Measurements from ENCODE around the gene DBN1.

DBN1 gene

DNA sequence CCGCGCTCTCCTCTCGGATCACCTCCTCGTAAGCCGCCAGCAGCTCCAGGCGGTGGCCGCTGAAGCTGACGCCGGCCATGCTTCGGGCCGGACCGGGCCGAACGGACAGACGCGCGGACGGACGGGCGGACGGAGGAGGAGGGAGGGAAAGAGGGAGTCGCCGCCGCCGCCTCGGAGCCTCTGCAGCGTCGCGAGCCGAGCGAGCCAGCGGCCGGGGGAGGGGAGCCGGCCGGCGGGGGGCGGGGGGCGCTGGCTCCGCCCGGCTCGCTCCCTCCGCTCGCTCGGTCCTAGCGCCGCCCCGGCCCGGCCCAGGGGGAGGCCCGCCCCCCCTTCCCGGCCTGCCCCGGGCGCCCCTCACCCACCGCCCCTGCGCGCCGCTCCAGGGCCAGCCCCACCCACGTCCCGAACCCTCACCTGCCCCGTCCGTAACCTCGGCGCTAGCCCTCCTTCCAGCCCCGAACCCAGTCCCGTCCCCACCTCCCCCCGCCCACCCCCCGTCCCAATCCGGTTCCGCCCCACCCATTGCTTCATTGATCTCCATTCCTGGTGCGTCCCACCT lies at the start of gene DBN1:
Gene DBN1 (minus strand): TSS at position 192 of the 559 bp plus-strand sequence. CDS start 113 bp downstream, at position 79.
- in situ Hi-C loops (cut with MboI; ENCODE audit: low sequenced_read_pairs) = no loop called here

DNA sequence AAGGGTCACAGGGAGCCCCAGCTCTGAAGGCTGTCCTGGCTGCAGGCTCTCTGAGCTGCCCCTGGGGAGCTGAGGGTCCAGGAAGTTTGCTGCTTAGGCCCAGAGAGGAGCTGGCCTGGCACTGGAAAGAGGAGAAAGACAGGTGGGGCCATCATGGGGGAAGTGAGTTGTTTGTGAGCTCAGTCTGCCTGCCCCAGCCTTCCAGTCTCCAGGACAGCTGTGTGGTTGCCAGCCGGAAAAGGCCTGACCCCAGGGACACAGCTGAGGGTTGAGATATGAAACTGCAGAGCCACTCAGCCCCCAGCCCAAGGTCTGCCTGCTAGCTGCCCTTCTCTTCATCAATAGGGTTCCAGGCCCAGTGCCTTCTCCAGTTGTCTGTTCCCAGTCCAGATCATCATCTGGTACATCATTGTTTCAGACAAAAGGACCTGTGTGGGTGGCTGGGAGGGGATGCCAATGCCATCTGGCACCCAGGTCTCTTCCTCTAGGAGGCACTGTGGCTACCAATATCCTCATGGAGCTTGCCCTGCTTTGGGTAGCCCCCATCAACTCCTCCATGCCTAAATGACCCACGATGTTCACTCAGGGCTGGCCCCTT lies 47.6 kb upstream of the DBN1 start:
- in situ Hi-C loops (cut with MboI; ENCODE audit: low sequenced_read_pairs) = no loop called here

DNA sequence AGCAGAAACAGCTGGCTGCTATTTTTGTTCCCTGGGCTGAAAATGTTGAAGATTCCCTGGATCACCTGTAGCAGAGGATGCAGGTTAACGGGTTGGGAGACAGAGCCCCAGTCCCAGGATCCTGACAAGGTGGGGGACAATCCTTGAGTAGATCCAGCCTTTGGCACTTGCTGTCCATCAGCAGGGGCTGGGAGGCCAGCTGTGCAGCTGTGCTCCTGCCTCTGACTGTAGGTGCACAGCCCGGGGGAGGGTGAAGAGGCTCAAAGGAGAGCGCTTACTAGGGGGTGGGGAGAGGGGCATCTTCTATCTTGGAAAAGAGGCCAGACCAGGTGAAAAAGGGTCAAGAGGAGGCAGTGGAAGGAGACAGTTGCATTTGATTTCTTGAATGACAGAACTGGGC lies 46.8 kb upstream of the DBN1 start:
- in situ Hi-C loops (cut with MboI; ENCODE audit: low sequenced_read_pairs) = no loop called here

DNA sequence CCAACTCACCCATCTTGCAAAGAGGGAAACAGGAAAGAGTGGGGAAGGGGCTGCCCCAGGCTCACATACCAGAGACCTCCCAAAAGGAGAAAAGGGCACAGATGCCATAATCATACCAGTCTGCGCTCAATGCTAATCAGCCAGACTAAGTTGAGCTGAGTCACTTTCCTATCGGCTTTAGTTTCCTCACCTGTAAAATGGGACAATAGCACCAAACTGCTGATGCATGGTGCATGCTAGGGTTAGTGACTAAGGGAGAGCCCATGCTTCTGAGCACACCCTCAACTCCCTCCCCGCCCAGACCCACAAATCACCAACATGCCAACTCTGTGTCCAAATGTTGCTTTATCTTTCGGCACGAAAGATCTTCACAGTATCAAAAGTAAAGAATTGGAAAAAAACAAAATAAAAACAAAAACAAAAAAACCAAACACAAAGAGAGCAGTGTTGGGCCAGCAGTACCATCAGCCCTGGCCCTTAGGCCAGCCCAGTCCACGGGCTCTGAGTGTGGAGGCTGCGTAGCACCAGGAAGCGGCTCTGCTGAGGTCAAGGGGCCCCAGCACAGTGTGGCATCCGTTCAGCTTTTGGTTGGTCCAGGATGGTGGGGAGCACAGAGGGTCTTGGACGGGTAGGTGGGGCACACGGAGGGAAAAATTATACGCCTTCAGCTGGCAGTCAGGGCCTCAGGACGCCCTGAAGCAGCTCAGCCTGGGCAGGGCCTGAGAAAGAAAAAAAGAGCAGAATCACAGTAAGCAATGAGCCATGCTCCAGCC lies 46.2 kb upstream of the DBN1 start:
- in situ Hi-C loops (cut with MboI; ENCODE audit: low sequenced_read_pairs) = no loop called here

DNA sequence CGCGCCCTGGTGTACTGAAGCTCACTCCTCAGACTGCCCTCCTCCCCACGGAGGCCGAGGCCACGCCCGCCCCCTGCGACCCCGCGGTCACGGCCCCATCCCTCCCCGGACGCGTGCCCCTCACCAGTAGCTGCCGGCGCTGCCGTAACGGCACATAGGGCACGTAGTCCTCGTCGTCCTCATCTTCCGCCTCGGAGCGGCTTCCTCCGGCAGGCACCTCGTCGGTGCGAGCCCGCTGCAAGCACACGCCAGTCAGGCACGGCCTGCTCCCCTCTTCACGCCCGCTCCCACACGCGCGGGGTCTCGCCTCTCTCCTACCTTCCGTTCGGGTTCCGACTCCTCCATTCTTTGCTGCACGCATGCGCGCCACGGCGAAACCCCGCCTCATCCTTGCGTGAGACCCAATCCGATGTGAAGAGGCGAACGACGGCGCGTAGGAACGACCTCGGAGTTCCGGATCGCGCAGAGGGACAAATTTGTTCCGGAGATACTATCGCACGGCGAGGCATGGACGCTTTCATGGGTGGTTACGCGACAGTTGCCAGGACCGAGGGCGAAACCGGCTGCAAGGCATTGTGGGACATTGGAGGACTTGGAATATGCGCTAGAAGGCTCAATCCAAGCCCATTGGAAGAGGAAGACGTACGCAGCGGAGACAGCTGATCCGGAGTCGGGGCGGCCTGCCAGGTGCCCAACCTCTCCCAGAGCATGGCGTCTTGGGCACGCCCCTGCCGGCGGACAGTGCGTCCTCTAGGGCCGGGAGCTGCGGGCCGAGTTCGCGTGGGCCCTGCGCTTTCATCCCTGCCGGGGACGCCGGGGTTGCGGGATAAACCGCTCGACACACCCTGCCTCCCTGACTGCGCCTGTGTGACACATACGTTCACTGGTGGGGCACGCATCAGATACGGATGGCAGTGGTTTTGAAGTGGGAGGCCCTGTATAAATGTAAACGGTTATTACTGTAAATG lies 43.5 kb upstream of the DBN1 start, which contains the start of gene DDX41:
Gene DDX41 (minus strand): TSS at position 361 of the 968 bp plus-strand sequence. CDS start 16 bp downstream, at position 345.
- in situ Hi-C loops (cut with MboI; ENCODE audit: low sequenced_read_pairs) = no loop called here

DNA sequence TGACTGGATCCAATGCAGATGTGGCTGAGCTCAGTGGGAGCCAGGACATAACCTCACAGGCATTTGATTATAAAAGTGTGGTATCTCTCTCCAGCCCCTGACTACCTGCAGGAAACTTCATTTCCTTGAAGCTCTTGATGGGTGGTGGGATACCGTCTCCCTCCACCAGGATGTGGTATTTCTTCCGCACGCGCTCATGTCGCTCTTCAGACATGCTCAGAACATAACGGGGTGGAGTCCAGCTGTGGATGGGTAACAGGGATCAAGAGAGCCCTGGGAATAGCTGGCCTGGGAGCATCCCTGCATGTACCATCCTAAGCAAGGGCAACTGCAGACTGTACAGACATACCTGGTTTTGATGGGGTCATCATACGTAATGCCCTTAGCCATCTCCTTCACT lies 42.1 kb upstream of the DBN1 start:
- in situ Hi-C loops (cut with MboI; ENCODE audit: low sequenced_read_pairs) = no loop called here

DNA sequence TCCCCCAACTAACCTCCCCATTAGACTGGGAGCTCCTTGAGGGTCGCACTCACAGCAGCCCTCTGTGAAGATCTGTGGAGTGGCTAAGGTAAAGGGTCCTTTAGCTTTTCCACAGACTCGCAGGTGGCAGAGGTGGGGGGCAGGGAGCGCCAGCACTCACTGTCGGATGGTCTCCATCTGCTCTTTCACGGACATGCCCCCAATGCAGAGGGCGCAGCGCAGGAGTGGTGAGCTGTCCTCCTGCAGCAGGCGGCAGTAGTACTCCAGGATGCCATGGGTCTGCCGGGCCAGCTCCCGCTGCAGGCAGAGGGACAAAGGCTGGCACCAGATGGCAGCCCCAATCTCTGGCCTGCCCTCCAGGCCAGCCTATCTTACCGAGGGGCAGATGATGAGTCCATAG lies 41.1 kb upstream of the DBN1 start:
- in situ Hi-C loops (cut with MboI; ENCODE audit: low sequenced_read_pairs) = no loop called here

DNA sequence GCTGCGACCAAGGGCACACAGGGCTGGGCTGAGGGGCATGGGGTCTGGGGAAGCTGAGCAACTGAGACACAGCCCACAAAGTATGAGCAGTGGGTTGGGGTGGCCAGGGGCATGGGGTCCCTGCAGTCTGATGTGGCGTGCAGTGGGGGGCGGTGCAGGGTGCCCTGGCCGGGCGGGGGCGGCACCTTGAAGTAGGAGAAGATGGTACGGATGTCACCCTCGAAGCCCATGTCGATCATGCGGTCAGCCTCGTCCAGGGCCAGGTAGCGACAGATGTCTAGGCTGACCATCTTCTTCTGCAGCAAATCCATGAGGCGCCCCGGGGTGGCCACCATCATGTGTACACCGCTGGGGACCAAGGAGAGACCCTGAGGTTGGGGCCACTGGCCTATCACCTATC lies 40.1 kb upstream of the DBN1 start:
- in situ Hi-C loops (cut with MboI; ENCODE audit: low sequenced_read_pairs) = no loop called here

DNA sequence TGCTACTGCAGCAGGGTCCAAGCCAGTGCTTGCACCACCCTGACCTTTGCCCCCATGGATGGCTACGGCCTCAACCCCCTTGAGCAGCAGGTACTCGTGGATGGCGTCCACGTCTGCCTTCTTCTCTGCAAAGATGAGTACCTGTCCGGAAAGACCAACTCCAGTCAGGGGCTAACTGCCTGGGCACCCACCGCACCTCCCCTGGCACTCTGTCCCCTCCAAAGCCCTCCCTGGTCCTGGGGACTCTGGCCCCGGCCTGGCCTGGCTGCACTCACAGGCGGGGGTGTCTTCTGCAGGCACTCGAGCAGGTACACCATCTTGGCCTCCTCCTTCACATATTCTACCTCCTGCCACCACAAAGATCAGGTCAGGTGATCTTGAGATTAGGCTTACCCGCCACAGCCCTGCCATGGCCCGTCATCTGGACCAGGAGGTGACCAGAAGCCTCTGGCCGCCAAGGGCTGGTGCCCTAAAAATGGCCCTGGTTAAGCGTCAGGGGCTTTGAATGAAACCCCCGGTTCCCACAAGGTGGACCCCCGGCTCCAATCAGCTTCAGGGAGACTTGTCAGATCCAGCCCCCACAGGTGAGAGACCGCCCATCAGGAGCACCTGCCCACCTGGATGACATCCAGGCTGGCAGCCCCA lies 39.4 kb upstream of the DBN1 start:
- in situ Hi-C loops (cut with MboI; ENCODE audit: low sequenced_read_pairs) = no loop called here

DNA sequence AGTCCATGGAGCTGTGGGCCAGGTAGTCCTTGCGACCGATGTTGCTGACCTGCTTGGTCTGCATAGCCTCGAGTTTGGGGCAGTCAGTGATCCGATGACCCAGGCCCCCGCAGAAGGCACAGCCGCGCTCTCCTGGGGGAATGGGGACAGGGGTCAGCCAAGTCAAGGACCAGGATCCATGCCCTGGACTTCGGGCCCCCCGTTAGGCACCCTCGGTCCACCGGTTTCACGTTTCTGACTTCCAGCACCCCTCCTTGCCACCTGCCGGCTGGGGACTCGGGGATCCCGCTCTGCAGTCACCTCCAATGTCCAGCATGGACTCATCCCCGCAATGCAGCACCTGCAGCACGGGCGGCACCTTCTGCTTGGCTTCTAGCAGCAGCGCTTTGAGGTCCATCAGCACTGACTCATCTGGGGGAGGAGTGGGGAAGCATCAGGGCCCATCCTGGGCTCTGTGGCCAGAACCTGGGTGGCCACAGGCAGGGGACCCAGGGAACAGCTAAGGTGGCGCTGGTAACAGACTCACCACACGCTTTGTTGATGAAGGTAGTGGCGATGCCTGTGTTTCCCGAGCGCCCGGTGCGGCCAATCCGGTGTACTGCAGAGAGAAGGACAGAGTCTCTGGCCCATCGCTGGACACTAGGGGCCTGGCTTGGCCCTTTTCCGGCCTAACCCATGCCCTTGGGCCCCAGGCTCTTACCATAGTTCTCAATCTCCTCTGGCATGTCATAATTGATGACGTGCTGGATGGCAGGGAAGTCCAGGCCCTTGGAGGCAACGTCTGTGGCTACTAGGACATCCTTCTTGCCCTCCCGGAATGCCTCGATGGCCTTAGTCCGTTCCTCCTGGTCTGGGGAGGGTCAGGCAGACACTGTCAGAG lies 38.6 kb upstream of the DBN1 start:
- in situ Hi-C loops (cut with MboI; ENCODE audit: low sequenced_read_pairs) = no loop called here

DNA sequence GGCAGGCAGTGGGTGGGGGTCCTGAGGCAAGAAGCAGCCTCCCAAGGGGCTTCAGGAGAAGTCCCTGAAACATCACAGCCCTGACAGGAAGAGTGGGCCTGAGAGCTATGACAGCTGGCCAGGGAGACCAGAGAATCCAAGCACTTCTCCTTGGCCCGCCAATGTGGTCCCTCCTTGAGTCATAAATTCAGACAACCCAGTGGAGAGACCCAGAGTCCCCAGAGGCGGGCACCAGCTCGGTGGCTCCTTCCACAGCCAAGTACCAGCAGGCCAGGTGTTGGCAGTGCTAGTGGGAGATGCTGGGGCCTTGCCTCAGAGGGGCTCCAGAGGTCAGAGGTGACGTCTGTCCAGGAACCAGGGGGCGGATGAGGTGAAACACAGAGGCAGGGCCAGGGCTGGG lies 37.7 kb upstream of the DBN1 start:
- in situ Hi-C loops (cut with MboI; ENCODE audit: low sequenced_read_pairs) = no loop called here

DNA sequence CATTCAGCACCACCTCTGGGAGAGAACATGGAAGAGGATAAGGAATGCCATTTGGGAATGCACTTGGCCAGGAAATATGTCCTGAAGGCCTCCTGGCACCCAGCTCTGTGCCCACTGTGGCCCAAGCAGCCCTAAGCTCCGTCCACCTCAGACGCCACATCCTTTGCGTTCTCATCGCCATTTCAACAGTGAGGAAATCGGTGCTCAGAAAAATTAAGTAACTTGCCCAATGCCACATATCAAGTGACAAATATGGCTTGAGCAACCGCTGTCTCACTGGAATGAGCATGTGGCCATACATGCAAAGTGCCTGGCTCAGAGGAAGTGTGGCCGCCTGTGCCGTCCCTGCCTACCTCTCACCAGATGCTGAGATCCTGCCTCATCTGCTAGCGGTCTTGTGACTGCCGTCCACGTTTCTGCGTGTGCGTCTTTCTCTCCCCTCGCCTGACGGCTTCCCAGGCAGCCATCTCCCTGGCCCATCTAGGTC lies 37.2 kb upstream of the DBN1 start:
- in situ Hi-C loops (cut with MboI; ENCODE audit: low sequenced_read_pairs) = no loop called here

DNA sequence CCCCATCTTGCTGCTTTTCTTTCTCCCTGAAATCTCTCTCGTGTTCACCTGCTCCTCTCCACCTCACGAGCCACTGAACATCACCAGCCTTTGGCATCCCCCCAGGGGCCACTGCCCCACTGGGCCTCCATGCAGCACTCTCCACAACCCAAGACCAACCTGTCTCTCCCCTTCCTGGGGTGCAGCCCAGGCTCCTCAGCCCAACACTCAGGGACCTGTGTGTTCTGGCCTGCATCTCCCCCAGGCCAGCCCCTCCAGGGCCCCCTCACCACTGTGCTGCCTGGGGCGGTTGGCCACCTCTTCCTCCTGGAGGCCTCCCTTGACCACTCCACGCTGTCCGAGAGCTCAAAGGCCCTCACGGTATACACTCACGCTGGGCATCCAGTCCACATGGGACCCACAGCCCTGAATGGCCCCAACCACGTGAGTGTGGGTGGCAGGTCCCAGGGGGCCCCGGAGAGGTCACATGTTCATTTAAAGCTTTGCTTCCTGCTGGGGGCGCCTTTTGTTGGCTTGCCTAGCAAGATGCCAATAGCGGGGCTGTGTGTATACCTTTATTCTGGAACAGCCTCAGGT lies 36.6 kb upstream of the DBN1 start:
- in situ Hi-C loops (cut with MboI; ENCODE audit: low sequenced_read_pairs) = no loop called here

DNA sequence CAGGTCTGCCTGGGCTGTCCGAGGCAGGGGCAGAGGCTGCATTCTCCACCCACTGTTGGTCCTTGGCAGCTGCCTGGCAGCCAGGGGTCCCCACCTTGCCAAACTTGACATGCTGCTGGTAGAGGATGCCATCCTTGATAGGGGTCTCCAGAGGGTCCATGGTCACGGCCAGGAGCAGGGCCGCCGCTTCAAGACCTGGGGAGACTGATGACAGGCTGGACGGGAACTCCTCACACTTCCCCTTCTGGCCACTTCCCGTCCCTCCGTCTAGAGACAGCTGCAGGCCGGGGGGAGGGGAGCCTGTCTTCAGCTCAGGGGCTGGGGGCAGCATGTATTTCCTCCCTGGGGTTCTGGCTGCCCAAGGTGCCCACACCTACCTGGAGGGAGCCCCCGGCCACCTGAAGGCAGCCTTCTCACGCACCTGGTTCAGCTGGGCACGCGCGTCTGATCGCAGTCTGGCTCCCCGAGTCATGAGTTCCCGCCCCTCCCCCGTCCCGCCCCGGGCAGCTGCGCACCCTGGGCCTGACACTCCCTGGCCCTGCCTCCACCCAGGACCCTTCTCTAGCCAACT lies 36.0 kb upstream of the DBN1 start, which contains the start of gene DOK3:
Gene DOK3 (minus strand): TSS at position 446 of the 571 bp plus-strand sequence. CDS start 286 bp downstream, at position 160.
- in situ Hi-C loops (cut with MboI; ENCODE audit: low sequenced_read_pairs) = no loop called here

DNA sequence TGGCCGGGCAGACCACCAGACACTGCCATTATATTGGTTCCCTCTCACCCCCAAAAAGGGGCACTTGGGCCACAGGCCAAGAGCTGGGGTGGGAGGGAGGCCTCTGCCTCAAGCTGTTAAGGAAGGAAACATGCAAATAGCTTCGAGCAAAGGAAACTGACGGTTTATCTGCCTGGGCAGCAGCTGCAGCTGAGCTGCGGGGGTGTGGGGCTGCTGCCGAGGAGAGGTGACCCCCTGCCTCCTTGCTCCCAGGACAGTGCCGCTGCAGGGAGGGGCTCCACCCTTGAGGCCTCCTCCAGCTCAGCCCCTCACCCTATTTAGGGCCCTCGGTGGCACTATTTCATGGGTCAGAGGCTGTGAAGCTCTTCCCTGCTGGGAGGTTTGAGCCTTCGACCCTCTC lies 35.4 kb upstream of the DBN1 start:
- in situ Hi-C loops (cut with MboI; ENCODE audit: low sequenced_read_pairs) = no loop called here

DNA sequence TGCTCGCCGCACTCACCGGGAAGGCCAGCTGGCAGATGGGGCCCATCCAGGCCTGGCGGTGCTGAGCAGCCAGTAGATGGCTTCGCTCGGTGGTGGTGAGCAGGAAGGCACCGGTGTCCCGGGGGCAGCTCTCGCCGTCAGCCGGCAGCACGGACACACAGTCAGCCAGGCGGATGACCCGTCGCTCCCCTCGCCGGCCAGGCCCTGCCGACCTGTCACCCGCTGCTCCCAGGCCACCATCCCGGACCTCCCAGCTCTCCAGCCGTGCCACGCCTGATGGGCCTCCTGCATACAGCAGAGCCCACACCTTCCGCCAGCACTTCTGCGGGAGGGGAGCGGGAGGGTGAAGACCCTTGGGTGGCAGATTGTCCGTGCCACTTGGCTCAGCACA lies 34.8 kb upstream of the DBN1 start:
- in situ Hi-C loops (cut with MboI; ENCODE audit: low sequenced_read_pairs) = no loop called here

DNA sequence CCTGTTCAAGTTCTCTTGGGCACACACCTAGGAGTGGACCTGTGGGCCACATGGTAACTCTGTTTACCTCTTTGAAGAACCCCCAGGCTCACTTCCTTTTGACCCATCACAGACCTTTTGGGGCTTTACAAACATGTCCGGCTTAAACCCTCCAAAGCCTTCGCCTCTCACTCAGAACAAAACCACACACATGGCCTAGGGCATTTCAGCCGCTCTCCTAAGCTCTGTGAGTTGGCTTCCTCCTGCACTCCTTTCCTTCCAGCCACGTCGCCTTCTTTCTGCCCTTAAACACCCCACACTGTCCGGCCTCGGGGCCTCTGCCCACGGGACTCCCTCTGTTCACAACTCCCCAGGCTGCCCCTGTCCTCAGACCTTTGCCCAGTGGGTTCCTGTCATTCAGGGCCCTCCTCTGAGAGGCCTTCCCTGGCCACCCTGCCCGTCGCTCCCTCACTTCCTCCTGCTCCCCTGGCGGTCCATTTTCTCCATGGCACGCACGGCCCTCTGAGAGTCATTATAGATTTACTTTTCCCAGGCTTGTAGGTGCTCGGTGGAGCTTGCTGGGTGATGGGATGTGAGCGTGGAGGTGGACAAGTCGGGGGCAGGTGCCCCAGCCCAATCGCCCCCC lies 34.3 kb upstream of the DBN1 start:
- in situ Hi-C loops (cut with MboI; ENCODE audit: low sequenced_read_pairs) = no loop called here

DNA sequence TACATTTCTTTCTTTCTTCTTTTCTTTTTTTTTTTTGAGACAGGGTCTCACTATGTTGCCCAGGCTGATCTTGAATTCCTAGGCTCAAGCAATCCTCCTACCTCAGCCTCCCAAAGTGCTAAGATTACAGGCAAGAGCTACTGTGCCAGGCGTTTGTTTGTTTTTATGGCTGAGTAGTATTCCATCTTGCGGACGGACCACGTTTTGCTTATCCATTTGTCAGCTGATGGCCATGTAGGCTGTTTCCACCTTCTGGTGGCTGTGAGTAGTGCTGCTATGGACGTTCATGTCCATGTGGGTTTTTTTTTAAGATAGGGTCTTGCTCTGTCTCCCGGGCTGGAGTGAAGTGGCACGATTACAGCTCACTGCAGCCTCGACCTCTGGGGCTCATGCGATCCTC lies 33.7 kb upstream of the DBN1 start:
- in situ Hi-C loops (cut with MboI; ENCODE audit: low sequenced_read_pairs) = no loop called here
